Endodermal cell (in vitro differentiated cells): Measurements from ENCODE around the gene TEX14. TPM values are rescaled to one million over a fixed set of nuclear protein-coding genes. Genes with fewer than 3 reads are reported as not detected.

Experiments
- DNase-seq: peaks from one replicate; pipeline ENCODE4 v3.0.0-alpha.2; 2017
- H3K27ac ChIP-seq: 2 replicates; pipeline ENCODE4 v1.5.1; 2013; ENCODE audit warnings: mild to moderate bottlenecking, low read depth, low read length, moderate library complexity
- H3K27me3 ChIP-seq: 2 replicates; pipeline ENCODE4 v1.6.1; 2013; ENCODE audit warnings: mild to moderate bottlenecking, low read length, moderate library complexity; ENCODE audit not compliant: insufficient read depth, control insufficient read depth, poor library complexity, severe bottlenecking
- H3K36me3 ChIP-seq: 2 replicates; pipeline ENCODE4 v1.7.0; 2013; ENCODE audit warnings: mild to moderate bottlenecking, low read length, moderate library complexity; ENCODE audit not compliant: control insufficient read depth, insufficient read depth
- H3K4me1 ChIP-seq: one replicate; pipeline ENCODE4 v1.7.0; 2013; ENCODE audit warnings: low read length; ENCODE audit not compliant: control insufficient read depth, insufficient read depth
- H3K4me3 ChIP-seq: 2 replicates; pipeline ENCODE4 v1.5.1; 2013; ENCODE audit warnings: mild to moderate bottlenecking, low read length, moderate library complexity
- H3K9ac ChIP-seq: 2 replicates; pipeline ENCODE4 v1.6.1; 2013; ENCODE audit warnings: mild to moderate bottlenecking, low read length, moderate library complexity; ENCODE audit not compliant: poor library complexity, severe bottlenecking; ENCODE audit errors: extremely low read depth
- H3K9me3 ChIP-seq: 2 replicates; pipeline ENCODE4 v1.6.1; 2013; ENCODE audit warnings: mild to moderate bottlenecking, low read length, moderate library complexity; ENCODE audit not compliant: control insufficient read depth
- H3K27ac Mint-ChIP-seq: 2 replicates; pipeline ENCODE4 v1.8.0; 2020; ENCODE audit warnings: mixed read lengths
- H3K27me3 Mint-ChIP-seq: 2 replicates; pipeline ENCODE4 v1.8.0; 2021; ENCODE audit warnings: mild to moderate bottlenecking, mixed read lengths; ENCODE audit not compliant: insufficient read depth
- H3K36me3 Mint-ChIP-seq: 2 replicates; pipeline ENCODE4 v1.8.0; 2020; ENCODE audit warnings: low read depth, mixed read lengths
- H3K4me1 Mint-ChIP-seq: 2 replicates; pipeline ENCODE4 v1.8.0; 2020; ENCODE audit warnings: mixed read lengths
- H3K4me3 Mint-ChIP-seq: 2 replicates; pipeline ENCODE4 v1.8.0; 2020; ENCODE audit warnings: mild to moderate bottlenecking, moderate library complexity, mixed read lengths
- H3K9me3 Mint-ChIP-seq: 2 replicates; pipeline ENCODE4 v1.8.0; 2020; ENCODE audit warnings: mild to moderate bottlenecking, mixed read lengths
- WGBS, 2 experiments: methylation state at CpG; one replicate each; pipeline versions ENCODE4 v1.1.5 to v1.1.7; 2013; ENCODE audit warnings: missing lambda C conversion rate in 2 of 2, mixed read lengths in 1 of 2; ENCODE audit not compliant: insufficient coverage in 1 of 2, insufficient read length in 1 of 2; 5-methylcytosine and 5-hydroxymethylcytosine counted together
- total RNA-seq, 2 donors: library from RNA; stranded (reverse); fragmentation: NEBNext Ultra II Directional in 1 of 2; extraction: Animal tissue kit (Norgen Biotek cat#: 25700) in 1 of 2; gene quantifications; 2 replicates in 1 of 2; 3 replicates in 1 of 2; pipeline ENCODE4 v1.2.1, GENCODE V29; 2021
- TF ChIP-seq, protein P1 (sequence below): fragments of 200-600 bp; sonication (generic); conservative IDR thresholded peaks from 2 replicates; pipeline ENCODE4 v1.5.0; 2021; ENCODE audit warnings: antibody characterized with exemption, mild to moderate bottlenecking

Gene TEX14
- total RNA-seq, 2 donors from 2014 or later: 0.09 to 0.18 TPM

DNA sequence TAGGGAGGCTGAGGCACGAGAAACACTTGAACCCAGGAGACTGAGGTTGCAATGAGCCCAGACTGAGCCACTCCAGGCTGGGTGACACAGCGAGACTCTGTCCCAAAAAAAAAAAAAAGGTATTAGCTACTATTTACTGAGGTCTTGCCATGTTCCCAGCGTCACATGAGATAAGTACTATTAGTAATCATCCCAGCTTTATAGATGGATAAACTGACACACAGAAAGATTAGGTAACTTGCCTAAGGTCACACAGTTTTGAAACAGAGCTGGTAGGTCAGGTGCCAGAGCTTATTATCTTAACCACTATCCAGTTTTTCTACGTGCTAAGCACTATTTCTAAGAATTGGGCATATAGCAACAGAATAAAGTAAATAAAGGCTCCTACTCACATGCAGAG is 51.6 kb downstream of the TEX14 start:
- Mint-ChIP-seq H3K4me3 (no peak overlapping the region), H3K9me3 (no peaks in the 10 kb centered on the region), H3K27me3 (no peaks in the 10 kb centered on the region), H3K27ac (no peak overlapping the region), H3K4me1 (peaks cover 4% of the 10 kb centered on the region), H3K36me3 (no peaks in the 10 kb centered on the region)
- DNase-seq: no peak
- H3K9me3 ChIP-seq: no peaks in the 10 kb centered on the region
- H3K36me3 ChIP-seq: no peaks in the 10 kb centered on the region
- no peaks in the 10 kb centered on the region for H3K4me1 ChIP-seq
- no peaks in the 10 kb centered on the region for H3K27me3 ChIP-seq
- H3K9ac ChIP-seq: no peak overlapping the region
- TF ChIP-seq, protein P1, sequence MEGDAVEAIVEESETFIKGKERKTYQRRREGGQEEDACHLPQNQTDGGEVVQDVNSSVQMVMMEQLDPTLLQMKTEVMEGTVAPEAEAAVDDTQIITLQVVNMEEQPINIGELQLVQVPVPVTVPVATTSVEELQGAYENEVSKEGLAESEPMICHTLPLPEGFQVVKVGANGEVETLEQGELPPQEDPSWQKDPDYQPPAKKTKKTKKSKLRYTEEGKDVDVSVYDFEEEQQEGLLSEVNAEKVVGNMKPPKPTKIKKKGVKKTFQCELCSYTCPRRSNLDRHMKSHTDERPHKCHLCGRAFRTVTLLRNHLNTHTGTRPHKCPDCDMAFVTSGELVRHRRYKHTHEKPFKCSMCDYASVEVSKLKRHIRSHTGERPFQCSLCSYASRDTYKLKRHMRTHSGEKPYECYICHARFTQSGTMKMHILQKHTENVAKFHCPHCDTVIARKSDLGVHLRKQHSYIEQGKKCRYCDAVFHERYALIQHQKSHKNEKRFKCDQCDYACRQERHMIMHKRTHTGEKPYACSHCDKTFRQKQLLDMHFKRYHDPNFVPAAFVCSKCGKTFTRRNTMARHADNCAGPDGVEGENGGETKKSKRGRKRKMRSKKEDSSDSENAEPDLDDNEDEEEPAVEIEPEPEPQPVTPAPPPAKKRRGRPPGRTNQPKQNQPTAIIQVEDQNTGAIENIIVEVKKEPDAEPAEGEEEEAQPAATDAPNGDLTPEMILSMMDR: no peak
- no peak overlapping the region for H3K4me3 ChIP-seq
- no peak overlapping the region for H3K27ac ChIP-seq
- WGBS, 2 experiments: 95 to 97% methylated on average over 3 to 4 of the region's 4 CpGs

DNA sequence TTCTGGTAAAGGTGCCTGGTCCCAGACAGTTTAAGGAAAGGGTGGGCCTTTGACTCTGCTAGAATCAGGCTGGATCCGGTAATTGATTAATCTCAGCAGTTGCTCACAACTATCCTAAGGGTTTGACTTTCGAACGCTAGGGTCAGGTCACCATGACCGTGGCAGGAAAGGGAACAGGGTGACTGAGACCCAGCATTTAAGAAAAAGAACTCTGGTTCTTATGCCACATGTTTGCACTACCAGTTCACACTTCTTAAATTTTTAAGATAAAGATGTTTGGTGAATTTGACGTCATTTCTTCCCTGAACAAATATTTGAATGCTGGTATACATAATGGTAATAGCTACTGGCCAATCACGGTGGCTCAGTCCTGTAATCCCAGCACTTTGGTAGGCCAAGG is 52.2 kb downstream of the TEX14 start:
- Mint-ChIP-seq H3K36me3 (no peaks in the 10 kb centered on the region), H3K27me3 (no peaks in the 10 kb centered on the region), H3K27ac (no peak overlapping the region), H3K4me1 (peaks cover 4% of the 10 kb centered on the region), H3K4me3 (no peak overlapping the region), H3K9me3 (no peaks in the 10 kb centered on the region)
- TF ChIP-seq, protein P1: no peak
- H3K9me3 ChIP-seq: no peaks in the 10 kb centered on the region
- no peak overlapping the region for H3K27ac ChIP-seq
- H3K4me1 ChIP-seq: no peaks in the 10 kb centered on the region
- DNase-seq: no peak
- 94 to 95% methylated on average over 5 to 6 of the region's 6 CpGs for WGBS, 2 experiments
- H3K4me3 ChIP-seq: no peak overlapping the region
- no peak overlapping the region for H3K9ac ChIP-seq
- H3K27me3 ChIP-seq: no peaks in the 10 kb centered on the region
- H3K36me3 ChIP-seq: no peaks in the 10 kb centered on the region

DNA sequence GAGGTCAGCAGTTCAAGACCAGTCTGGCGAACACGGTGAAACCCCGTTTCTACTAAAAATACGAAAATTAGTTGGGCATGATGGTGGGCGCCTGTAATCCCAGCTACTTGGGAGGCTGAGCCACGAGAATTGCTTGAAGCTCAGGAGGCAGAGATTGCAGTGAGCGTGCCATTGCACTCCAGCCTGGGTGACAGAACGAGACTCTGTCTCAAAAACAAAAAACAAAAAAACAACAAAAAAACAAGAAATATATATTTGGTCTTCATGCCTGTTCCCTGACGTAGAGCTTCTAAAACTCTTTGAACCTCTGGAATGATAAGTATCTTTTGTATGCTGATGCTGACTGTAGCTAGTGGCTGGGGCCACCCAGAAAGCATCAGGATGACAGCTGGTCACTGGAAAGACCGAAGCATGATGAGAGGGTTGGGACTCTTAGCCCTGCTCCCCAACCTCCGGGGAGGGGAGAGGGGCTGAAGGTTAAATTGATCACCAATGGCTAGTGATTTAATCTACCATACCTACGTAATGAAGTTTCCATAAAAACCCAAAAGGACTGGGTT is 54.8 kb downstream of the TEX14 start:
- Histone ChIP-seq H3K4me3 (no peak overlapping the region), H3K27ac (no peak overlapping the region), H3K4me1 (no peaks in the 10 kb centered on the region), H3K9ac (no peak overlapping the region), H3K36me3 (no peaks in the 10 kb centered on the region), H3K27me3 (no peaks in the 10 kb centered on the region), H3K9me3 (no peaks in the 10 kb centered on the region)
- TF ChIP-seq, protein P1: no peak
- H3K27me3 Mint-ChIP-seq: no peaks in the 10 kb centered on the region
- H3K9me3 Mint-ChIP-seq: no peaks in the 10 kb centered on the region
- H3K27ac Mint-ChIP-seq: no peak overlapping the region
- DNase-seq: no peak
- no peak overlapping the region for H3K4me3 Mint-ChIP-seq
- H3K4me1 Mint-ChIP-seq: peaks cover 4% of the 10 kb centered on the region
- no peaks in the 10 kb centered on the region for H3K36me3 Mint-ChIP-seq
- WGBS, 2 experiments: 88 to 96% methylated on average over 9 to 12 of the region's 12 CpGs
